ENCODE measurements around the gene ARIH1.
"Not testable (repeated sequence)": the region's sequence is repeated elsewhere in the genome, so short reads cannot be mapped to it uniquely, and the experiment has no call there.

The ARIH1 gene

GRCh38 chr15:72473614-72474465, at the start of gene ARIH1:
Gene ARIH1 (plus strand): TSS chr15:72474330. CDS start chr15:72474640, 310 bp downstream.
- peak; percentile 92 for DNase-seq (ENCODE audit: low read depth)

- no peak for DNase-seq (ENCODE audit: low read depth)
Observed at GRCh38 chr15:72426753-72427152, 47.4 kb upstream of the ARIH1 start.

DNA sequence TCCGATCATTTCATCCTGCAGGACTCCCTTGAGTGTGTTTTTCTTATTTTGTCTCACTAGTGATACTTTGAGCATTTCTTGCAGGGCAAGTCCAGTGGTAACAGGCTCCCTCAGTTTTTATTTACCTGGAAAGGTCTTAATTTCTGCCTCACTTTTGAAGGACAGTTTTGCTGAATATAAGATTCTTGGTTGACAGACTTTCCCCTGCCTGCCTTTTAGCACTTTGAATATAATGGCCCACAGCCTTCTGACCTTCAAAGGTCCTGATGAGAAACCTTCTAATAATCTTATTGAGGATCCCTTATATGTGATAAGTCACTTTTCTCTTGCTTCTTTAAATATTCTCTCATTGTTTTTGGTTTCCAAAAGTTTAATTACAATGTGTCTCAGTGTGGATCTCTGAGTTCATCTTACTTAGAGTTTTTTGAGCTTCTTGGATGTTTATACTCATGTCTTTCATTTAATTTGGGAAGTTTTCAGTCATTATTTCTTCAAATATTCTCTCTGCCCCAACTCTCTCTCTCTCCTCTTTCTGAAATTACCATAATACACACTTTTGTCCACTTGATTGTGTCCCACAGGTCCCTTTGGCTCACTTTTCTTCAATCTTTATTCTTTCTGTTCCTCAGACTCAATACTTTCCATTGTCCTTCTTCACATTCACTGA, 36.3 kb upstream of the ARIH1 start:
- DNase-seq (ENCODE audit: low read depth): no peak

DNA sequence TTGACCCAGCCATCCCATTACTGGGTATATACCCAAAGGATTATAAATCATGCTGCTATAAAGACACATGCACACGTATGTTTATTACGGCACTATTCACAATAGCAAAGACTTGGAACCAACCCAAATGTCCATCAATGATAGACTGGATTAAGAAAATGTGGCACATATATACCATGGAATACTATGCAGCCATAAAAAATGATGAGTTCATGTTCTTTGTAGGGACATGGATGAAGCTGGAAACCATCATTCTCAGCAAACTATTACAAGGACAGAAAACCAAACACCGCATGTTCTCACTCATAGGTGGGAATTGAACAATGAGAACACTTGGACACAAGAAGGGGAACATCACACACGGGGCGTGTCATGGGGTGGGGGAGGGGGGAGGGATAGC, 31.3 kb upstream of the ARIH1 start:
- DNase-seq (ENCODE audit: low read depth): not testable (repeated sequence)

DNA sequence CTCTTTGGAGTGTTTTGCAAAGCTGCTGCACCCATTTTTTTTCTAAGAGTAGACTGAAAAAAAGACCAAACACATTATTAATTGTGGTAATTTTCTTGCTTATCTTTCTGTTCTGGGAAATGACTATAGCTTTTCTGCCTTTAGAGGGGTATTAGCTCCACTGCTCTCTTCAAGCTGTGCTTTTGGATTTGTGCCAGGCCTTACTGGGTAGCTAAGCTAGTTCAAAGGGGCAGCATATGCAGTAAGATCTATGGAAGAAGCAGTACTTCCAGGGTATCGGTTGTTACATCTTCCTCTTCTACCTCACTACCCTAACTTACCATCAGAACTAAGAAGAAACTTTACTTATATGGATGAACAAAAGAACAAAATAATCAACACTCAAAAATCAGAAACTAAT, 28.7 kb upstream of the ARIH1 start:
- DNase-seq (ENCODE audit: low read depth): no peak

- DNase-seq (ENCODE audit: low read depth): no peak
Observed at GRCh38 chr15:72450805-72451204, 23.3 kb upstream of the ARIH1 start.

DNA sequence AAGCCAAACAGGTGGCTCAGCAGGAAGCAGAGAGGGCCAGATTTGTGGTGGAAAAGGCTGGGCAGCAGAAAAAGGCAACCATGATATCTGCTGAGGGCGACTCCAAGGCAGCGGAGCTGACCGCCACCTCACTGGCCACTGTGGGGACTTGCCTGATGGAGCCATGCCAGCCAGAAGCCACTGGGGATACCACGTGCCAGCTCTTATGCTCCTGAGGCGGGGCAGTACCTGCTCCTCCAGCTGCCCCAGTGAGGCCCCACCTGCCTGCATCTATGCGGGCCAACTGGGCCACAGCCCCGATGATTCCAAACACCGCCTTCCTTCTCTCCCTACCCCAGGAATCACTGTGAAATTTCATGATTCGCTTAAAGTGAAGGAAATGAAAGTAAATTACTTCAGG, 22.9 kb upstream of the ARIH1 start:
- DNase-seq (ENCODE audit: low read depth): no peak

DNA sequence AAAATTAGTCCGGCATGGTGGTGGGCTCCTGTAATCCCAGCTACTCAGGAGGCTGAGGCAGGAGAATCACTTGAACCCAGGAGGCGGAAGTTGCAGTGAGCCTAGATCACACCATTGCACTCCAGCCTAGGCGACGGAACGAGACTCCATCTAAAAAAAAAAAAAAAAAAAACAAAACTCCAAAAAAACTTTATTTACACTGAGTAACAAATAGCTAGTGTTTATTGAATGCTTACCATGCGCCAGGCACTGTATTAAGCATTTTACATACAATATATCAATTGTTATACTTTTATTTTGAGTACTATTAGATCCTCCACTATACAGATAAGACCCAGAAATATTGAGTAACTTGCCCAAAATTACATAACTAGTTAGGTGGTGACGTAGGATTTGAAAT, 17.4 kb upstream of the ARIH1 start:
- DNase-seq (ENCODE audit: low read depth): no peak

DNA sequence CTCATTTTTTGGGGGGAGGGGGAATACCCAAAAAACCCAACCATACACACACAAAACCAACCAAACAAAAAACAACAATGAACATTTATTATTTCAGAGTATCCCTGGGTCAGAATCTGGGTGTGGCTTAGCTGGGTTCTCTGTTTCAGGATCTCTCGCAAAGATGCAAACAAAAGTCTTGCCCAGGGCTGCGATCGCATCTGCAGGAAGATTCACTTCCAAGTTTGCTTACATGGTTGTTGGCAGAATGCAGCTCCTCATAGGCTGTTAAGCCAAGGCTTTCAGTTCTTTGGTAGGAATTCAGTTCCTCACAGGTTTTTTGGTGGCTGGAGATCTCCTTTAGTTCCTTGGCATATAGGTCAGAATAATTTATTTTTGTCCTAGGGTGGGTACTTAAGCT, 13.7 kb upstream of the ARIH1 start:
- no peak for DNase-seq (ENCODE audit: low read depth)

- DNase-seq (ENCODE audit: low read depth): no peak
Observed at GRCh38 chr15:72463702-72464101, 10.4 kb upstream of the ARIH1 start.

GRCh38 chr15:72464251-72464650, 9.9 kb upstream of the ARIH1 start:
- no peak for DNase-seq (ENCODE audit: low read depth)

DNA sequence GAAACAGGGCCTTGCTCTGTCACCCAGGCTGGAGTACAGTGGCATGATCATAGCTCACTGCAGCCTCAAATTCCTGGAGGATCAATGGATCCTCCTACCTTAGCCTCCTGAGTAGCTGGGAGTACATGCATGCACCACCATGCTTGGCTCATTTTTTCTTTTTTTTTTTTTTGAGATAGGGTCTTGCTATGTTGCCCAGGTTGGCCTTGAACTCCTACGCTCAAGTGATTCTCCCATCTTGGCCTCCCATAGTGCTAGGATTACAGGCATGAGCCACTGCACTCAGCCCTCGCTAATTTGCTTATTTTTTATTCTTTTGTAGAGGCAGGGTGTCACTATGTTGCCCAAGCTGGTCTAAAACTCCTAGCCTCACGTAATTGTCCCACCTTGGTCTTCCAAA, 6.0 kb upstream of the ARIH1 start:
- DNase-seq (ENCODE audit: low read depth): no peak

- no peak for DNase-seq (ENCODE audit: low read depth)
Observed at GRCh38 chr15:72472992-72473610, 1.0 kb upstream of the ARIH1 start.

GRCh38 chr15:72474466-72474911, 359 bp downstream of the ARIH1 start:
- DNase-seq (ENCODE audit: low read depth): no peak

GRCh38 chr15:72474912-72475628, 940 bp downstream of the ARIH1 start:
- peak; percentile 67 for DNase-seq (ENCODE audit: low read depth)

- DNase-seq (ENCODE audit: low read depth): no peak
Observed at GRCh38 chr15:72475674-72476073, 1.5 kb downstream of the ARIH1 start.

- not testable (repeated sequence) for DNase-seq (ENCODE audit: low read depth)
Observed at GRCh38 chr15:72476330-72476729, 2.2 kb downstream of the ARIH1 start.

GRCh38 chr15:72481015-72481659, 7.0 kb downstream of the ARIH1 start:
- no peak for DNase-seq (ENCODE audit: low read depth)

DNA sequence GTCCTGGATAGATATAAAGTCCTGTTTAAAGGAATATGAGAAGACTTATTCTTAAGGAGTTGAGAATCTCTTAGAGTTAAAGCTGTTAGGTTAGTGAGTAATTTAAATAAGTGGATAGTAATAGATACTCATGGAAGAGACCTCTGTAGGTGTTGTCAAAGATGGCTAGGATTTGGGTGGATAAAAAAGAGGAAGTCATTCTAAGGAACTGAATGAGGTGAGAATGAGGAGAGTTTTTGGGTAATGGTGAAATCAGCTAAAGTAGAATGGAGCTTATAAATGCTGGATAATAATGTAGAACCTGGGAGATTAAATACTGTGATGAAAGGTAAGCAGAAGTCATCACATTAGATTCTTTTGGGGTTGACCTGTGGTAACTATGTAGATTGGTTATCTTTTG, 8.1 kb downstream of the ARIH1 start:
- no peak for DNase-seq (ENCODE audit: low read depth)

DNA sequence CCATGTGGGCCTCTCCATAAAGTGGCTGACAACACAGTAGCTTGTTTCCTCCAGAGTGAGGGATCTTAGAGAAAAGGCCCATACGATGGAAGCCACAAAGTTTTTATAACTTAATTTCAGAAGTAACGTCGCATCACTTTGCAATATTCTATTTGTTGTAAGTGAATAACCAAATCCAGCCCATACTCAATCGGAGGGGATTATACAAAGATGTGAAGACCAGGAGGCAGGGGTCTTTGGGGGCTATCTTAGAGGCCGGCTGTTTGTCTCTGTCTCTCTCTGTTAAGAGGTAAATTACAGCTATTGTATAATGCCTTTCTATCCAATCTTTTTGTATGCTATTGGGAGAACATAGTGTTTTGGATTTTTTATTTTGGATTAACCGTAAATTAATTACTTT, 9.1 kb downstream of the ARIH1 start:
- no peak for DNase-seq (ENCODE audit: low read depth)

DNA sequence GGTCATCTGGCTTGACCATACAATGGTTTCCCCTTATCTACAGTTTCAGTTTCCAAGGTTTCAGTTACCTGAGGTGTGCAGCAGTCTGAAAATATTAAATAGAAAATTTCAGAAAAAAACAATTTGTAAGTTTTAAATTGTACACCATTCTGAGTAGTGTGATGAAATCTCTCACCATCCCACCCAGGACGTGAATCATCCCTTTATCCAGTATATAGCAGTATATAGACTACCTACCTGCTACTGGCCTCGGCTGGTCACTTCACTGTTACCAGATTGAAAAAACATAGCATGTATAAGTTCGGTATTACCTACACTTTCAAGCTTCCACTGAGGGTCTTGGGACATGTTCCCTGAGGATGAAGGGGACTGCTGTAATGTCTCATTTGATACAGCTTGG, 12.0 kb downstream of the ARIH1 start:
- no peak for DNase-seq (ENCODE audit: low read depth)

Measured in stimulated activated CD8-positive, alpha-beta memory T cell treated with anti-CD3 and anti-CD28 coated beads, Interleukin-12 subunit alpha, Interleukin-12 subunit beta, amount 100 ng/mL, for 4 hours (primary cell).